Heart right ventricle (tissue), 16 donors: ENCODE data around the gene SLC37A3. TPM values are rescaled to one million over a fixed set of nuclear protein-coding genes. Genes with fewer than 3 reads are reported as not detected.

Source experiments
- ATAC-seq, 8 donors: fragments of 200-7000 bp; cut with Tn5 transposase; one replicate each; pipeline ENCODE4 v1.9.1; 2020; ENCODE audit warnings: mild to moderate bottlenecking in 8 of 8, moderate library complexity in 8 of 8, moderate number of reproducible peaks in 1 of 8
- DNase-seq, 2 donors: peaks; one replicate each; pipeline ENCODE4 v3.0.0-alpha.2; 2020
- H3K27ac ChIP-seq, 10 donors: fragments of 200-600 bp; sonication (generic) in 2 of 10; one replicate each; pipeline versions ENCODE4 v1.5.0 to v1.8.0; 2020 to 2022; ENCODE audit warnings: mild to moderate bottlenecking in 3 of 10
- H3K27me3 ChIP-seq, 7 donors: fragments of 200-600 bp; one replicate each; pipeline ENCODE4 v1.8.0; 2021 to 2022; ENCODE audit warnings: mild to moderate bottlenecking in 2 of 7
- H3K36me3 ChIP-seq, 9 donors: fragments of 200-600 bp; sonication (generic) in 1 of 9; one replicate each; pipeline versions ENCODE4 v1.5.0 to v1.8.0; 2020 to 2022; ENCODE audit warnings: mild to moderate bottlenecking in 2 of 9
- H3K4me1 ChIP-seq, 9 donors: fragments of 200-600 bp; sonication (generic) in 1 of 9; one replicate each; pipeline versions ENCODE4 v1.5.0 to v1.8.0; 2020 to 2022; ENCODE audit warnings: mild to moderate bottlenecking in 4 of 9
- H3K4me3 ChIP-seq, 10 donors: fragments of 200-600 bp; sonication (generic) in 2 of 10; one replicate each; pipeline versions ENCODE4 v1.5.0 to v1.8.0; 2020 to 2022; ENCODE audit warnings: mild to moderate bottlenecking in 7 of 10, moderate library complexity in 2 of 10
- H3K9me3 ChIP-seq, 11 donors: fragments of 200-600 bp in 10 of 11; sonication (generic) in 2 of 11; one replicate each; pipeline versions ENCODE4 v1.5.0 to v1.8.0; 2013 to 2022; ENCODE audit warnings: mild to moderate bottlenecking in 2 of 11, control low read depth in 1 of 11, moderate library complexity in 1 of 11
- WGBS, 2 donors: extraction: QIAGEN DNeasy Blood & Tissue Kit; methylation state at CpG; one replicate each; pipeline ENCODE4 v1.1.7; 2013; ENCODE audit warnings: inconsistent platforms in 1 of 2; 5-methylcytosine and 5-hydroxymethylcytosine counted together
- intact Hi-C, 10 donors: fragments of 100-400 bp; cut with DNase I; formaldehyde crosslinking; loops; one replicate each; pipeline versions ENCODE4 v1.11.1 to v1.14.2; 2022
- polyA plus RNA-seq, 2 donors: library from polyadenylated mRNA; stranded (reverse); fragments of 200-250 nt; gene quantifications; one replicate each; pipeline ENCODE4 v1.2.3, GENCODE V29; 2013
- total RNA-seq, 10 donors: library from RNA; stranded (reverse); fragmentation: NEBNext Ultra II Directional in 3 of 10; extraction: Animal tissue kit (Norgen Biotek cat#: 25700) in 3 of 10; gene quantifications; one replicate each; pipeline versions ENCODE4 v1.2.1 to v1.2.4, GENCODE V29; 2021 to 2023
- TF ChIP-seq, protein P1 (sequence below), 9 donors: fragments of 200-600 bp; sonication (generic) in 2 of 9; IDR thresholded peaks; one replicate each; pipeline versions ENCODE4 v1.5.0 to v1.8.0; 2021 to 2022; ENCODE audit warnings: antibody characterized with exemption in 9 of 9, mild to moderate bottlenecking in 5 of 9, moderate library complexity in 1 of 9
- donor health status: Arrhythmogenic right ventricular cardiomyopathy.
- donor health status: ischemic (EF 13 %, LVEDD 7.1; RV severe dilation, severe dysfunction).
- donor health status: healthy with polysubstance abuse.
- donor health status: DM: no; HTN: yes; CAD: no.
- donor health status: DM: no; HTN: no; CAD: no.
- donor health status: ischemic (EF 25% LVEDD 6.9; RV normal size, moderate dysfunction).
- donor health status: ischemic (EF 25% LVEDD 5.7; RV mildly dilated, moderate dysfunction).
- donor health status: healthy.
- donor health status: DM: yes; HTN: yes; CAD: no.
- donor health status: Ischemic cardiomyopathy.
- donor health status: ischemic (EF 35%, LVEDD 5.7; RV mildly dilated, moderate dysfunction).
- donor health status: nonischemic (EF 11% LVEDD 7.7; RV severe dilation, severe dysfunction).
- donor health status: DM: yes; HTN: yes; CAD: no.
- donor health status: PGD.
- donor health status: ischemic (EF 29% LVEDD 5.4; RV normal size, mild dysfunction).
- donor health status: nonischemic (EF 23%, LVEDD 6.1; RV moderate dilation, normal function).

SLC37A3 gene
- total and polyA plus RNA-seq, 12 donors, result 5.2 to 16.6 (median 10.1) TPM

- no peak for DNase-seq
- peak in 4 of 8 donors; percentile 15 to 66 (median 37) for ATAC-seq
- 38 to 43% methylated on average over 8 of the region's 8 CpGs for WGBS, 2 donors
- H3K9me3 ChIP-seq, result no peaks in the 10 kb centered on the region
- intact Hi-C loops, result no loop called here
- H3K4me1 ChIP-seq, result peaks cover 0 to 33% (median 16%) of the 10 kb centered on the region in 9 donors
- H3K27me3 ChIP-seq, result no peaks in the 10 kb centered on the region
- TF ChIP-seq, protein P1, sequence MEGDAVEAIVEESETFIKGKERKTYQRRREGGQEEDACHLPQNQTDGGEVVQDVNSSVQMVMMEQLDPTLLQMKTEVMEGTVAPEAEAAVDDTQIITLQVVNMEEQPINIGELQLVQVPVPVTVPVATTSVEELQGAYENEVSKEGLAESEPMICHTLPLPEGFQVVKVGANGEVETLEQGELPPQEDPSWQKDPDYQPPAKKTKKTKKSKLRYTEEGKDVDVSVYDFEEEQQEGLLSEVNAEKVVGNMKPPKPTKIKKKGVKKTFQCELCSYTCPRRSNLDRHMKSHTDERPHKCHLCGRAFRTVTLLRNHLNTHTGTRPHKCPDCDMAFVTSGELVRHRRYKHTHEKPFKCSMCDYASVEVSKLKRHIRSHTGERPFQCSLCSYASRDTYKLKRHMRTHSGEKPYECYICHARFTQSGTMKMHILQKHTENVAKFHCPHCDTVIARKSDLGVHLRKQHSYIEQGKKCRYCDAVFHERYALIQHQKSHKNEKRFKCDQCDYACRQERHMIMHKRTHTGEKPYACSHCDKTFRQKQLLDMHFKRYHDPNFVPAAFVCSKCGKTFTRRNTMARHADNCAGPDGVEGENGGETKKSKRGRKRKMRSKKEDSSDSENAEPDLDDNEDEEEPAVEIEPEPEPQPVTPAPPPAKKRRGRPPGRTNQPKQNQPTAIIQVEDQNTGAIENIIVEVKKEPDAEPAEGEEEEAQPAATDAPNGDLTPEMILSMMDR (IDR thresholded peaks at IDR 0.05), result no peak
- H3K4me3 ChIP-seq, result no peak overlapping the region
- no peak overlapping the region for H3K27ac ChIP-seq
- peaks cover 0 to 47% (median 0%) of the 10 kb centered on the region in 9 donors for H3K36me3 ChIP-seq
These were observed 63.8 kb downstream of the SLC37A3 start for GRCh38 chr7:140334341-140335057.

GRCh38 chr7:140333686-140334085, 64.6 kb downstream of the SLC37A3 start:
- TF ChIP-seq, protein P1 (IDR thresholded peaks at IDR 0.05), result no peak
- H3K9me3 ChIP-seq, result no peaks in the 10 kb centered on the region
- H3K36me3 ChIP-seq, result peaks cover 0 to 41% (median 0%) of the 10 kb centered on the region in 9 donors
- ATAC-seq (no peak), DNase-seq (no peak)
- peaks cover 0 to 33% (median 16%) of the 10 kb centered on the region in 9 donors for H3K4me1 ChIP-seq
- no peaks in the 10 kb centered on the region for H3K27me3 ChIP-seq
- WGBS, 2 donors, result 94 to 97% methylated on average over 5 of the region's 5 CpGs
- intact Hi-C loops, result no loop called here
- no peak overlapping the region for H3K4me3 ChIP-seq
- H3K27ac ChIP-seq, result no peak overlapping the region

- H3K27ac ChIP-seq, result no peak overlapping the region
- peaks cover 0 to 33% (median 16%) of the 10 kb centered on the region in 9 donors for H3K4me1 ChIP-seq
- intact Hi-C loops, result no loop called here
- peaks cover 0 to 37% (median 0%) of the 10 kb centered on the region in 9 donors for H3K36me3 ChIP-seq
- ATAC-seq (peak in 6 of 8 donors; percentile 29 to 65 (median 46)), DNase-seq (peak in 1 of 2 donors; percentile 24)
- no peaks in the 10 kb centered on the region for H3K27me3 ChIP-seq
- H3K9me3 ChIP-seq, result no peaks in the 10 kb centered on the region
- TF ChIP-seq, protein P1 (IDR thresholded peaks at IDR 0.05), result no peak
- no peak overlapping the region for H3K4me3 ChIP-seq
- WGBS, 2 donors, result 58 to 67% methylated on average over 10 of the region's 10 CpGs
These were observed 65.1 kb downstream of the SLC37A3 start for GRCh38 chr7:140333223-140333622.

DNA sequence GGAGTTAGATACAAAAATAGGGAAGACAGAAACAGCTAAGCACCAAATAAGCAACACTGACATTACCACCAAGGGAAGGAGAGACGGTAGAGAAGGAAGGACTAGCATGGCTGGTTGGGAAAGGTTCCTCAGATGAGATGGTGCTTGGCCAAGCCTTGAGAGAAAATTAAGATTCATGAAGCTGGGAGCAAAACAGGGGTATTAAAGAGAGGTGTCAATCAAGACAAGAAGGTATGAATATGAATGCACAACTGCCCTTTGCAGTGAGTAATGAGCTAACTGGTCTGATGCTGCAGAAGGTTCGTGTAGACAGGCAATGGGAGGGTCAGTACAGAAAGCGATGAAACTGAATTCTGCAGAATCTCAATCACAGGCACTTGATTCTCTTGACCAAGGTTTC, 67.7 kb downstream of the SLC37A3 start:
- H3K27me3 ChIP-seq, result no peaks in the 10 kb centered on the region
- WGBS, 2 donors, result 88 to 89% methylated on average over 3 of the region's 3 CpGs
- intact Hi-C loops, result no loop called here
- no peak overlapping the region for H3K4me3 ChIP-seq
- peaks cover 3 to 41% (median 29%) of the 10 kb centered on the region in 9 donors for H3K4me1 ChIP-seq
- DNase-seq (no peak), ATAC-seq (no peak)
- peaks cover 0 to 22% (median 0%) of the 10 kb centered on the region in 9 donors for H3K36me3 ChIP-seq
- TF ChIP-seq, protein P1 (IDR thresholded peaks at IDR 0.05), result no peak
- no peaks in the 10 kb centered on the region for H3K9me3 ChIP-seq
- H3K27ac ChIP-seq, result no peak overlapping the region
